IPS DF 6.9 (cell line): Measurements from ENCODE around the gene SRSF6.

ENCODE experiments used
- DNase-seq: peaks from one replicate; pipeline ENCODE4 v3.0.0-alpha.2; 2013; ENCODE audit warnings: low read depth, low spot score
- H3K27ac ChIP-seq: one replicate; pipeline ENCODE4 v1.5.1; 2013; ENCODE audit warnings: low read length, control low read depth
- H3K27me3 ChIP-seq: 2 replicates; pipeline ENCODE4 v1.6.1; 2013; ENCODE audit warnings: mild to moderate bottlenecking, low read length; ENCODE audit not compliant: control insufficient read depth, insufficient read depth
- H3K36me3 ChIP-seq: 2 replicates; pipeline ENCODE4 v1.6.1; 2013; ENCODE audit warnings: low read length; ENCODE audit not compliant: control insufficient read depth, insufficient read depth
- H3K4me1 ChIP-seq: 2 replicates; pipeline ENCODE4 v1.6.1; 2013; ENCODE audit warnings: low read length; ENCODE audit not compliant: control insufficient read depth, insufficient read depth
- H3K4me3 ChIP-seq: 2 replicates; pipeline ENCODE4 v1.5.1; 2013; ENCODE audit warnings: mild to moderate bottlenecking, low read length
- H3K9me3 ChIP-seq: 2 replicates; pipeline ENCODE4 v1.6.1; 2013; ENCODE audit warnings: low read length, inconsistent platforms; ENCODE audit not compliant: control insufficient read depth, insufficient read depth
- WGBS: extraction: QIAGEN DNeasy Blood & Tissue Kit; methylation state at CpG from one replicate; pipeline ENCODE4 v1.1.7; 2013; ENCODE audit warnings: mixed read lengths, missing lambda C conversion rate; ENCODE audit not compliant: insufficient read length, insufficient coverage; 5-methylcytosine and 5-hydroxymethylcytosine counted together

SRSF6 gene

GRCh38 chr20:43460830-43461200 is 3.1 kb downstream of the SRSF6 start:
- no peak for DNase-seq
- Histone ChIP-seq H3K27me3 (no peaks in the 10 kb centered on the region), H3K27ac (no peak overlapping the region), H3K36me3 (peaks cover 26% of the 10 kb centered on the region; the same call in 1 of the 2 replicates), H3K4me3 (no peak overlapping the region), H3K4me1 (no peaks in the 10 kb centered on the region), H3K9me3 (no peaks in the 10 kb centered on the region)
- WGBS: no CpG with 5 or more reads among the region's 10 CpGs

GRCh38 chr20:43461894-43462659 is 4.4 kb downstream of the SRSF6 start:
- Histone ChIP-seq H3K36me3 (peaks cover 26% of the 10 kb centered on the region; the same call in 1 of the 2 replicates), H3K4me1 (no peaks in the 10 kb centered on the region), H3K27me3 (no peaks in the 10 kb centered on the region), H3K27ac (no peak overlapping the region), H3K9me3 (no peaks in the 10 kb centered on the region), H3K4me3 (no peak overlapping the region)
- no peak for DNase-seq
- WGBS: 100% methylated on average over 2 of the region's 3 CpGs

- no peak overlapping the region for H3K27ac ChIP-seq
- DNase-seq: no peak
- no peak overlapping the region for H3K4me3 ChIP-seq
- H3K4me1 ChIP-seq: no peaks in the 10 kb centered on the region
- WGBS: no CpG with 5 or more reads among the region's 4 CpGs
- H3K27me3 ChIP-seq: no peaks in the 10 kb centered on the region
- H3K36me3 ChIP-seq: peaks cover 26% of the 10 kb centered on the region; the same call in 1 of the 2 replicates
- H3K9me3 ChIP-seq: no peaks in the 10 kb centered on the region
Observed at GRCh38 chr20:43462660-43463526, 5.2 kb downstream of the SRSF6 start.

- Histone ChIP-seq H3K36me3 (peaks cover 26% of the 10 kb centered on the region; the same call in 1 of the 2 replicates), H3K9me3 (no peaks in the 10 kb centered on the region), H3K4me1 (no peaks in the 10 kb centered on the region), H3K27ac (no peak overlapping the region), H3K4me3 (no peak overlapping the region), H3K27me3 (no peaks in the 10 kb centered on the region)
- WGBS: no CpG with 5 or more reads among the region's 3 CpGs
- DNase-seq: no peak
Observed at GRCh38 chr20:43463527-43464218, 6.0 kb downstream of the SRSF6 start.

- peaks cover 24% of the 10 kb centered on the region; the same call in 1 of the 2 replicates for H3K36me3 ChIP-seq
- H3K4me1 ChIP-seq: no peaks in the 10 kb centered on the region
- H3K4me3 ChIP-seq: no peak overlapping the region
- no peaks in the 10 kb centered on the region for H3K9me3 ChIP-seq
- H3K27me3 ChIP-seq: no peaks in the 10 kb centered on the region
- DNase-seq: no peak
- no CpG with 5 or more reads among the region's 9 CpGs for WGBS
- no peak overlapping the region for H3K27ac ChIP-seq
Observed at GRCh38 chr20:43464219-43464790, 6.6 kb downstream of the SRSF6 start.

- Histone ChIP-seq H3K4me1 (no peaks in the 10 kb centered on the region), H3K4me3 (no peak overlapping the region), H3K9me3 (no peaks in the 10 kb centered on the region), H3K27me3 (no peaks in the 10 kb centered on the region), H3K27ac (no peak overlapping the region), H3K36me3 (peaks cover 17% of the 10 kb centered on the region; the same call in 1 of the 2 replicates)
- DNase-seq: no peak
- no CpG with 5 or more reads among the region's 2 CpGs for WGBS
Observed at GRCh38 chr20:43465625-43465943, 7.9 kb downstream of the SRSF6 start.

GRCh38 chr20:43467589-43467988 is 9.9 kb downstream of the SRSF6 start:
- no CpG with 5 or more reads among the region's 1 CpG for WGBS
- Histone ChIP-seq H3K36me3 (peaks cover 11% of the 10 kb centered on the region; the same call in 1 of the 2 replicates), H3K4me3 (no peak overlapping the region), H3K9me3 (no peaks in the 10 kb centered on the region), H3K27ac (no peak overlapping the region), H3K27me3 (no peaks in the 10 kb centered on the region), H3K4me1 (no peaks in the 10 kb centered on the region)
- DNase-seq: no peak

- Histone ChIP-seq H3K27me3 (no peaks in the 10 kb centered on the region), H3K27ac (no peak overlapping the region), H3K4me3 (no peak overlapping the region), H3K4me1 (no peaks in the 10 kb centered on the region), H3K9me3 (no peaks in the 10 kb centered on the region), H3K36me3 (no peaks in the 10 kb centered on the region)
- WGBS: no CpG with 5 or more reads among the region's 11 CpGs
- DNase-seq: no peak
Observed at GRCh38 chr20:43472671-43473380, 15.1 kb downstream of the SRSF6 start.

GRCh38 chr20:43473381-43473704 is 15.6 kb downstream of the SRSF6 start:
- no peaks in the 10 kb centered on the region for H3K9me3 ChIP-seq
- H3K27ac ChIP-seq: no peak overlapping the region
- H3K36me3 ChIP-seq: no peaks in the 10 kb centered on the region
- no peak for DNase-seq
- H3K4me3 ChIP-seq: no peak overlapping the region
- no CpG with 5 or more reads among the region's 4 CpGs for WGBS
- H3K27me3 ChIP-seq: no peaks in the 10 kb centered on the region
- no peaks in the 10 kb centered on the region for H3K4me1 ChIP-seq

- H3K27ac ChIP-seq: no peak overlapping the region
- H3K36me3 ChIP-seq: no peaks in the 10 kb centered on the region
- no CpG with 5 or more reads among the region's 3 CpGs for WGBS
- no peak overlapping the region for H3K4me3 ChIP-seq
- H3K9me3 ChIP-seq: no peaks in the 10 kb centered on the region
- no peaks in the 10 kb centered on the region for H3K27me3 ChIP-seq
- no peak for DNase-seq
- H3K4me1 ChIP-seq: no peaks in the 10 kb centered on the region
Observed at GRCh38 chr20:43477193-43477592, 19.5 kb downstream of the SRSF6 start.
